Testis (tissue), 3 donors: Measurements from ENCODE around the gene RNF149. TPM values are rescaled to one million over a fixed set of nuclear protein-coding genes. Genes with fewer than 3 reads are reported as not detected.
A peak's percentile ranks its signal among the peaks of the same experiment; 100 is the strongest.

Experiments used
- DNase-seq: peaks from one replicate; pipeline ENCODE4 v3.0.0-alpha.2; 2019
- H3K27ac ChIP-seq, 2 donors: fragments of 200-600 bp; sonication (generic); one replicate each; pipeline ENCODE4 v1.5.1; 2019
- H3K27me3 ChIP-seq: fragments of 200-600 bp; sonication (generic); one replicate; pipeline ENCODE4 v1.5.1; 2019
- H3K36me3 ChIP-seq: fragments of 200-600 bp; sonication (generic); one replicate; pipeline ENCODE4 v1.5.1; 2017; ENCODE audit warnings: low read depth; ENCODE audit errors: missing control alignments
- H3K4me1 ChIP-seq: fragments of 200-600 bp; sonication (generic); one replicate; pipeline ENCODE4 v1.5.1; 2019
- H3K4me3 ChIP-seq, 2 donors: fragments of 200-600 bp; sonication (generic); one replicate each; pipeline ENCODE4 v1.5.1; 2017 to 2019
- H3K9me3 ChIP-seq: fragments of 200-600 bp; sonication (generic); one replicate; pipeline ENCODE4 v1.5.1; 2017
- CTCF ChIP-seq, 3 experiments: fragments of 450-650 bp in 2 of 3; fragments of 200-600 bp in 1 of 3; sonication (generic) in 1 of 3; IDR thresholded peaks; one replicate each; pipeline ENCODE4 v1.5.1; 2016 to 2019; ENCODE audit warnings: antibody characterized with exemption in 3 of 3, mild to moderate bottlenecking in 2 of 3, moderate library complexity in 1 of 3
- POLR2A ChIP-seq: fragments of 450-650 bp; IDR thresholded peaks from one replicate; pipeline ENCODE4 v1.6.1; 2017; ENCODE audit warnings: antibody characterized with exemption, mild to moderate bottlenecking, moderate library complexity
- WGBS, 2 donors: methylation state at CpG; one replicate each; pipeline ENCODE4 v1.1.5; 2018; 5-methylcytosine and 5-hydroxymethylcytosine counted together
- intact Hi-C: fragments of 100-400 bp; cut with DNase I; formaldehyde crosslinking; loops from one replicate; pipeline ENCODE4 v1.15.1; 2023; ENCODE audit warnings: low total_unique reads
- polyA plus RNA-seq: library from polyadenylated mRNA; stranded (reverse); fragments of 350-450 nt; fragmentation: Illumina TruSeq; extraction: RNeasy Lipid Tissue Mini Kit (QIAGEN cat#74804); gene quantifications from one replicate; pipeline ENCODE4 v1.2.3, GENCODE V29; 2014; ENCODE audit warnings: low read depth, low replicate concordance; ENCODE audit not compliant: insufficient read depth
- total RNA-seq, 2 donors: library from RNA; depleted of rRNA; stranded (reverse); fragments of >200 nt; gene quantifications; one replicate each; pipeline ENCODE4 v1.2.3, GENCODE V29; 2016

RNF149 gene
- total and polyA plus RNA-seq, 3 donors from 2014 or later = 58.0 to 107 (median 95.0) TPM

GRCh38 chr2:101348883-101349282 lies 40.4 kb upstream of the RNF149 start:
- no peak overlapping the region for H3K27ac ChIP-seq
- no peaks in the 10 kb centered on the region for H3K36me3 ChIP-seq
- no peaks in the 10 kb centered on the region for H3K27me3 ChIP-seq
- no peak overlapping the region for H3K4me3 ChIP-seq
- no peak for TF ChIP-seq POLR2A
- TF ChIP-seq CTCF (IDR thresholded peaks at IDR 0.05) = no peak
- no peaks in the 10 kb centered on the region for H3K4me1 ChIP-seq
- intact Hi-C loops = no loop called here
- DNase-seq = no peak
- H3K9me3 ChIP-seq = no peaks in the 10 kb centered on the region
- WGBS, 2 donors = 82 to 96% methylated on average over 1 of the region's 1 CpG

GRCh38 chr2:101346909-101347308 lies 38.4 kb upstream of the RNF149 start:
- WGBS, 2 donors = 96 to 97% methylated on average over 3 of the region's 3 CpGs
- no peak for DNase-seq
- Histone ChIP-seq H3K27ac (no peak overlapping the region), H3K4me1 (peaks cover 2% of the 10 kb centered on the region), H3K36me3 (no peaks in the 10 kb centered on the region), H3K4me3 (no peak overlapping the region), H3K9me3 (no peaks in the 10 kb centered on the region), H3K27me3 (no peaks in the 10 kb centered on the region)
- no peak for TF ChIP-seq POLR2A
- no peak for TF ChIP-seq CTCF (IDR thresholded peaks at IDR 0.05)
- intact Hi-C loops = no loop called here

GRCh38 chr2:101344137-101344536 lies 35.6 kb upstream of the RNF149 start:
- Histone ChIP-seq H3K4me1 (peaks cover 9% of the 10 kb centered on the region), H3K27me3 (no peaks in the 10 kb centered on the region), H3K4me3 (no peak overlapping the region), H3K27ac (no peak overlapping the region), H3K9me3 (no peaks in the 10 kb centered on the region), H3K36me3 (no peaks in the 10 kb centered on the region)
- no peak for DNase-seq
- WGBS, 2 donors = 49 to 65% methylated on average over 5 of the region's 5 CpGs
- TF ChIP-seq CTCF (IDR thresholded peaks at IDR 0.05) (no peak), POLR2A (no peak)
- intact Hi-C loops = no loop called here

- no peaks in the 10 kb centered on the region for H3K36me3 ChIP-seq
- H3K27me3 ChIP-seq = no peaks in the 10 kb centered on the region
- peaks cover 9% of the 10 kb centered on the region for H3K4me1 ChIP-seq
- 72 to 75% methylated on average over 15 of the region's 15 CpGs for WGBS, 2 donors
- H3K9me3 ChIP-seq = no peaks in the 10 kb centered on the region
- TF ChIP-seq POLR2A = no peak
- TF ChIP-seq CTCF (IDR thresholded peaks at IDR 0.05) = no peak
- no peak overlapping the region for H3K27ac ChIP-seq
- intact Hi-C loops = no loop called here
- DNase-seq = no peak
- H3K4me3 ChIP-seq = peak overlapping the region in 1 of 2 donors; percentile 14
Measured at GRCh38 chr2:101342625-101343008, 34.1 kb upstream of the RNF149 start.

- WGBS, 2 donors = 50 to 56% methylated on average over 21 of the region's 21 CpGs
- peaks cover 9% of the 10 kb centered on the region for H3K4me1 ChIP-seq
- no peaks in the 10 kb centered on the region for H3K36me3 ChIP-seq
- no peak for TF ChIP-seq POLR2A
- TF ChIP-seq CTCF (IDR thresholded peaks at IDR 0.05) = peak; percentile 58 to 81 (median 78)
- no peaks in the 10 kb centered on the region for H3K27me3 ChIP-seq
- intact Hi-C loops = no loop called here
- H3K9me3 ChIP-seq = no peaks in the 10 kb centered on the region
- peak overlapping the region in 1 of 2 donors; percentile 14 for H3K4me3 ChIP-seq
- DNase-seq = peak; percentile 88
- no peak overlapping the region for H3K27ac ChIP-seq
Measured at GRCh38 chr2:101341901-101342624, 33.6 kb upstream of the RNF149 start.
